CD14-positive monocyte (primary cell): Measurements from ENCODE around the gene INO80. TPM values are rescaled to one million over a fixed set of nuclear protein-coding genes. Genes with fewer than 3 reads are reported as not detected.

Experiments used
- DNase-seq, 3 donors: peaks; one replicate each; pipeline ENCODE4 v3.0.0-alpha.2; 2011 to 2022
- H2AFZ ChIP-seq: 2 replicates; pipeline ENCODE4 v1.6.0; 2012; ENCODE audit warnings: mild to moderate bottlenecking, low read depth, low read length, inconsistent platforms; ENCODE audit not compliant: insufficient read depth, poor library complexity, severe bottlenecking
- H3K27ac ChIP-seq, 2 donors: 1 replicate in 1 of 2; 2 replicates in 1 of 2; pipeline ENCODE4 v1.5.1; 2012 to 2013; ENCODE audit warnings: low read length in 2 of 2, control low read depth in 1 of 2, inconsistent platforms in 1 of 2, low read depth in 1 of 2, mild to moderate bottlenecking in 1 of 2
- H3K27me3 ChIP-seq, 2 donors: one replicate each; pipeline versions ENCODE4 v1.6.0 to v1.6.1; 2011 to 2013; ENCODE audit warnings: low read length in 2 of 2; ENCODE audit not compliant: control insufficient read depth in 2 of 2, insufficient read depth in 2 of 2
- H3K36me3 ChIP-seq, 2 donors: replicated peaks in 1 of 2; 1 replicate in 1 of 2; 2 replicates in 1 of 2; pipeline versions ENCODE4 v1.5.1 to v1.6.1; 2012 to 2013; ENCODE audit warnings: low read length in 2 of 2, control low read depth in 1 of 2, inconsistent platforms in 1 of 2, mild to moderate bottlenecking in 1 of 2; ENCODE audit not compliant: insufficient read depth in 2 of 2, control insufficient read depth in 1 of 2
- H3K4me1 ChIP-seq, 2 donors: 1 replicate in 1 of 2; 2 replicates in 1 of 2; pipeline versions ENCODE4 v1.5.1 to v1.6.1; 2012 to 2013; ENCODE audit warnings: low read length in 2 of 2, control low read depth in 1 of 2, inconsistent platforms in 1 of 2, mild to moderate bottlenecking in 1 of 2, moderate library complexity in 1 of 2; ENCODE audit not compliant: insufficient read depth in 2 of 2, control insufficient read depth in 1 of 2
- H3K4me2 ChIP-seq: replicated peaks from 2 replicates; pipeline ENCODE3; 2012; ENCODE audit warnings: low read length, moderate library complexity, mild to moderate bottlenecking; ENCODE audit not compliant: poor library complexity, severe bottlenecking; ENCODE audit errors: extremely low read depth
- H3K4me3 ChIP-seq, 3 experiments: fragments of 200-600 bp in 1 of 3; sonication (generic) in 1 of 3; replicated peaks in 1 of 3; 1 replicate in 2 of 3; 2 replicates in 1 of 3; pipeline ENCODE4 v1.5.1; 2011 to 2013; ENCODE audit warnings: low read length in 3 of 3, mild to moderate bottlenecking in 3 of 3, control low read depth in 2 of 3, low read depth in 2 of 3, inconsistent platforms in 1 of 3, moderate library complexity in 1 of 3
- H3K79me2 ChIP-seq: 2 replicates; pipeline ENCODE4 v1.6.0; 2012; ENCODE audit warnings: mild to moderate bottlenecking, control low read depth, inconsistent platforms, low read length, moderate library complexity; ENCODE audit not compliant: insufficient read depth
- H3K9ac ChIP-seq: 2 replicates; pipeline ENCODE4 v1.6.0; 2017; ENCODE audit warnings: low read length, mild to moderate bottlenecking; ENCODE audit not compliant: insufficient read depth, poor library complexity, severe bottlenecking
- H3K9me3 ChIP-seq, 2 donors: replicated peaks in 1 of 2; 1 replicate in 1 of 2; 2 replicates in 1 of 2; pipeline versions ENCODE4 v1.5.1 to v1.6.1; 2012 to 2013; ENCODE audit warnings: low read length in 2 of 2, control low read depth in 1 of 2; ENCODE audit not compliant: control insufficient read depth in 1 of 2, insufficient read depth in 1 of 2
- H4K20me1 ChIP-seq: 2 replicates; pipeline ENCODE4 v1.6.0; 2012; ENCODE audit warnings: mild to moderate bottlenecking, low read length, control low read depth, moderate library complexity; ENCODE audit not compliant: insufficient read depth
- H3K27ac Mint-ChIP-seq, 7 donors: one replicate each; pipeline ENCODE4 v1.8.0; 2020; ENCODE audit warnings: mild to moderate bottlenecking in 7 of 7, mixed read lengths in 7 of 7, moderate library complexity in 6 of 7, inconsistent platforms in 2 of 7
- H3K27me3 Mint-ChIP-seq, 3 donors: one replicate each; pipeline ENCODE4 v1.8.0; 2021 to 2022; ENCODE audit warnings: low read depth in 3 of 3, mild to moderate bottlenecking in 3 of 3, mixed read lengths in 3 of 3, moderate library complexity in 3 of 3, inconsistent platforms in 1 of 3
- H3K36me3 Mint-ChIP-seq, 2 donors: one replicate each; pipeline ENCODE4 v1.8.0; 2020; ENCODE audit warnings: mixed read lengths in 2 of 2, inconsistent platforms in 1 of 2, mild to moderate bottlenecking in 1 of 2
- H3K4me1 Mint-ChIP-seq: one replicate; pipeline ENCODE4 v1.8.0; 2020; ENCODE audit warnings: mild to moderate bottlenecking, mixed read lengths
- H3K4me3 Mint-ChIP-seq, 2 donors: one replicate each; pipeline ENCODE4 v1.8.0; 2020; ENCODE audit warnings: mild to moderate bottlenecking in 2 of 2, mixed read lengths in 2 of 2, moderate library complexity in 1 of 2
- H3K9me3 Mint-ChIP-seq, 7 donors: one replicate each; pipeline ENCODE4 v1.8.0; 2020 to 2022; ENCODE audit warnings: mixed read lengths in 7 of 7, mild to moderate bottlenecking in 6 of 7, moderate library complexity in 6 of 7, inconsistent platforms in 2 of 7
- WGBS: methylation state at CpG from one replicate; pipeline ENCODE4 v1.1.5; 2013; ENCODE audit warnings: missing lambda C conversion rate; ENCODE audit not compliant: insufficient coverage; 5-methylcytosine and 5-hydroxymethylcytosine counted together
- intact Hi-C, 2 donors: fragments of 100-400 bp; cut with micrococcal nuclease; formaldehyde crosslinking; loops; one replicate each; pipeline versions ENCODE4 v1.15.0 to v1.15.1; 2023
- polyA plus RNA-seq, 3 donors: library from polyadenylated mRNA; depleted of rRNA in 1 of 3; unstranded in 2 of 3; stranded (reverse) in 1 of 3; fragments of 300-500 nt in 2 of 3; fragments of >200 nt in 1 of 3; fragmentation: Illumina TruSeq in 2 of 3; gene quantifications; 1 replicate in 2 of 3; 2 replicates in 1 of 3; pipeline ENCODE4 v1.2.3, GENCODE V29; 2012 to 2021
- TF ChIP-seq, protein P1 (sequence below): fragments of 200-600 bp; IDR thresholded peaks from one replicate; pipeline ENCODE4 v1.8.0; 2022; ENCODE audit warnings: antibody characterized with exemption, mild to moderate bottlenecking

Gene INO80
- polyA plus RNA-seq, 3 donors: 2.3 to 13.1 (median 2.4) TPM

DNA sequence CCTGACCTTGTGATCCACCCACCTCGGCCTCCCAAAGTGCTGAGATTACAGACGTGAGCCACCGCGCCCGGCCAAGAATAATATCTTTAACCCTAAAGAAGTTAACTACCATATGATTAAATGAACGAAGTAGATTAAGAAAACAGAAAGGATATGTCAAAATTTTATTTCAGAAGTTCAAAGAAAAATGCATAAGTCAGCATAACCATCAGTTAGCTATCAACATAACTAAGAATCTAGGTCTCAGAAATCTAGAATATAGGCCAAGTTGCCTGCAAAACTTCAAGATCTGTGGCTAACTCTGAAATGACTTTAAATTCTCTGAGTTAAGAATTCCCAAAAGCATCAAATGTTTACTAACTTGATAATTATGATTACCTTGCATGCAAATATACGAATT, 38.0 kb downstream of the INO80 start:
- no peak overlapping the region for H3K4me3 ChIP-seq
- Mint-ChIP-seq H3K4me3 (no peak overlapping the region), H3K4me1 (peaks cover 3% of the 10 kb centered on the region)

DNA sequence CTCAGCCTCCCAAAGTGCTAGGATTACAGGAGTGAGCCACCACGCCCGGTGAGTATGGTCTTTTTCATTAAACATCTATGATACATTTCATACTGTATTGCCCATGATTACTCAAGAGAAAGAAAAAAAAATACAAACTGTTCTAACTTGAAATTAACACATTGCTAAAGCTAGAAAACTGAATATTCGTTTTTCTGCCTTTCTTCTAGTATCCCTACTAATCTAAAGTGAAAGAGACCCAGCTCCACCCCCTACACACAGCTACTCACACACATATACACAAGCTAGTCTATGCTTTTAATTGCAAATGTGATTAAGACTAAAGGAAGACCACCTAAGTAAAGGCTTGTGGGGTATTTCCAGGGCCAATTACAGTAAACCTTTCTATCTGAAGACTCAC, 43.1 kb downstream of the INO80 start:
- H3K4me1 ChIP-seq: no peaks in the 10 kb centered on the region
- no peaks in the 10 kb centered on the region for H3K9me3 ChIP-seq
- H3K36me3 ChIP-seq: peaks cover 93 to 98% of the 10 kb centered on the region in 2 donors
- TF ChIP-seq, protein P1, sequence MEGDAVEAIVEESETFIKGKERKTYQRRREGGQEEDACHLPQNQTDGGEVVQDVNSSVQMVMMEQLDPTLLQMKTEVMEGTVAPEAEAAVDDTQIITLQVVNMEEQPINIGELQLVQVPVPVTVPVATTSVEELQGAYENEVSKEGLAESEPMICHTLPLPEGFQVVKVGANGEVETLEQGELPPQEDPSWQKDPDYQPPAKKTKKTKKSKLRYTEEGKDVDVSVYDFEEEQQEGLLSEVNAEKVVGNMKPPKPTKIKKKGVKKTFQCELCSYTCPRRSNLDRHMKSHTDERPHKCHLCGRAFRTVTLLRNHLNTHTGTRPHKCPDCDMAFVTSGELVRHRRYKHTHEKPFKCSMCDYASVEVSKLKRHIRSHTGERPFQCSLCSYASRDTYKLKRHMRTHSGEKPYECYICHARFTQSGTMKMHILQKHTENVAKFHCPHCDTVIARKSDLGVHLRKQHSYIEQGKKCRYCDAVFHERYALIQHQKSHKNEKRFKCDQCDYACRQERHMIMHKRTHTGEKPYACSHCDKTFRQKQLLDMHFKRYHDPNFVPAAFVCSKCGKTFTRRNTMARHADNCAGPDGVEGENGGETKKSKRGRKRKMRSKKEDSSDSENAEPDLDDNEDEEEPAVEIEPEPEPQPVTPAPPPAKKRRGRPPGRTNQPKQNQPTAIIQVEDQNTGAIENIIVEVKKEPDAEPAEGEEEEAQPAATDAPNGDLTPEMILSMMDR: no peak
- no peak overlapping the region for H3K9ac ChIP-seq
- H3K27me3 ChIP-seq: no peaks in the 10 kb centered on the region
- Mint-ChIP-seq H3K4me1 (no peaks in the 10 kb centered on the region), H3K4me3 (no peak overlapping the region), H3K27me3 (no peaks in the 10 kb centered on the region), H3K27ac (peak overlapping the region in 2 of 7 donors; percentile 23 to 58), H3K9me3 (no peaks in the 10 kb centered on the region), H3K36me3 (peaks cover 76 to 97% of the 10 kb centered on the region in 2 donors)
- DNase-seq: no peak
- H3K4me2 ChIP-seq: no peak overlapping the region
- no peak overlapping the region for H3K4me3 ChIP-seq
- H3K27ac ChIP-seq: no peak overlapping the region
- no peaks in the 10 kb centered on the region for H3K79me2 ChIP-seq
- intact Hi-C loops: no loop called here
- no CpG with 5 or more reads among the region's 3 CpGs for WGBS
- no peak overlapping the region for H2AFZ ChIP-seq
- H4K20me1 ChIP-seq: no peaks in the 10 kb centered on the region

More for the DNA sequence above, 38.0 kb downstream of the INO80 start:
- Histone ChIP-seq H3K4me1 (no peaks in the 10 kb centered on the region), H3K27ac (no peak overlapping the region), H3K79me2 (no peaks in the 10 kb centered on the region), H3K9me3 (no peaks in the 10 kb centered on the region), H3K4me2 (no peak overlapping the region), H2AFZ (no peak overlapping the region), H4K20me1 (no peaks in the 10 kb centered on the region), H3K36me3 (peaks cover 94 to 100% of the 10 kb centered on the region in 2 donors), H3K27me3 (no peaks in the 10 kb centered on the region), H3K9ac (no peak overlapping the region)
- intact Hi-C loops: no loop called here
- Mint-ChIP-seq H3K9me3 (no peaks in the 10 kb centered on the region), H3K27me3 (peaks cover 0 to 2% (median 0%) of the 10 kb centered on the region in 3 donors), H3K36me3 (peaks cover 79 to 98% of the 10 kb centered on the region in 2 donors), H3K27ac (no peak overlapping the region)
- no peak for DNase-seq
- no CpG with 5 or more reads among the region's 7 CpGs for WGBS
- TF ChIP-seq, protein P1: no peak
